GM13976 (cell line): ENCODE data around the gene YTHDF2.
"Not testable (repeated sequence)": the region's sequence is repeated elsewhere in the genome, so short reads cannot be mapped to it uniquely, and the experiment has no call there.

Source experiments
- DNase-seq: peaks from one replicate; pipeline ENCODE4 v3.0.0; 2012; ENCODE audit warnings: low spot score
- in situ Hi-C: fragments of 300-500 bp; cut with MboI; formaldehyde crosslinking; loops from one replicate; pipeline ENCODE4 v1.12.0; 2022; ENCODE audit warnings: low sequenced_read_pairs, mixed read lengths, inconsistent platforms; ENCODE audit not compliant: unreplicated experiment
- TF ChIP-seq, protein P1 (sequence below): IDR thresholded peaks from 2 replicates; pipeline ENCODE4 v1.5.1; 2012; ENCODE audit warnings: borderline replicate concordance, mild to moderate bottlenecking; ENCODE audit not compliant: insufficient read depth; ENCODE audit errors: extremely low read depth, missing control alignments, control extremely low read depth

YTHDF2 gene

DNA sequence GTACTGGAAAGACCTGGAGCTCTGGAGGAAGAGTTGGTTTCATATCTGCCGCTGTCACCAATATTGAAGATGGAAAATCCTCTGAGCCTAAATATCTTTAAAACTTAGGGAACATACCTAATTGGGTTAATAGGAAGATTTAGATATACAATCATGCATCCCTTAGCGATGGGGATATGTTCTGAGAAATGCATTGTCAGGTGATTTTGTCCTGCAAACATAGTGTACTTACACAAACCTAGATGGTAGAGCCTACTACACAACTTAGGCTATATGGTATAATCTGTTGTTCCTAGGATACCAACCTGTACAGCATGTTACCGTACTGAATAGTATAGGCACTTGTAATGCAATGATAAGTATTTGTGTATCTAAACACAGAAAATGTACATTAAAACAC lies 22.5 kb downstream of the YTHDF2 start:
- TF ChIP-seq, protein P1, sequence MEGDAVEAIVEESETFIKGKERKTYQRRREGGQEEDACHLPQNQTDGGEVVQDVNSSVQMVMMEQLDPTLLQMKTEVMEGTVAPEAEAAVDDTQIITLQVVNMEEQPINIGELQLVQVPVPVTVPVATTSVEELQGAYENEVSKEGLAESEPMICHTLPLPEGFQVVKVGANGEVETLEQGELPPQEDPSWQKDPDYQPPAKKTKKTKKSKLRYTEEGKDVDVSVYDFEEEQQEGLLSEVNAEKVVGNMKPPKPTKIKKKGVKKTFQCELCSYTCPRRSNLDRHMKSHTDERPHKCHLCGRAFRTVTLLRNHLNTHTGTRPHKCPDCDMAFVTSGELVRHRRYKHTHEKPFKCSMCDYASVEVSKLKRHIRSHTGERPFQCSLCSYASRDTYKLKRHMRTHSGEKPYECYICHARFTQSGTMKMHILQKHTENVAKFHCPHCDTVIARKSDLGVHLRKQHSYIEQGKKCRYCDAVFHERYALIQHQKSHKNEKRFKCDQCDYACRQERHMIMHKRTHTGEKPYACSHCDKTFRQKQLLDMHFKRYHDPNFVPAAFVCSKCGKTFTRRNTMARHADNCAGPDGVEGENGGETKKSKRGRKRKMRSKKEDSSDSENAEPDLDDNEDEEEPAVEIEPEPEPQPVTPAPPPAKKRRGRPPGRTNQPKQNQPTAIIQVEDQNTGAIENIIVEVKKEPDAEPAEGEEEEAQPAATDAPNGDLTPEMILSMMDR: no peak
- no peak for DNase-seq
- in situ Hi-C loops: no loop called here

DNA sequence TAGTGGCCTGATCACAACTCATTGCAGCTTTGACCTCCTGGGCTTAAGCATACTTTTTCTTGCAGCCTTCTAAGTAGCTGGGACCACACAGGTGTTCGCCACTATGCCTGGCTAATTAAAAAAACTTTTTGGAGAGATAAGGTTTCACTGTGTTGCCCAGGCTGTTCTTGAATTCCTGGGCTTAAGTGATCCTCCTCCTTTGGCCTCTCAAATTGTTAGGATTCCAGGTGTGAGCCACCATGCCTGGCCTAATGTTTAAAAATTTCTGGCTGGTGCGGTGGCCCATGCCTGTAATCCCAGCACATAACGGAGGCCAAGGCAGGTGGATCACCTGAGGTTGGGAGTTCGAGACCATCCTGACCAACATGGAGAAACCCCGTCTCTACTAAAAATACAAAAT lies 24.4 kb downstream of the YTHDF2 start:
- DNase-seq: no peak
- TF ChIP-seq, protein P1: no peak
- in situ Hi-C loops: no loop called here

DNA sequence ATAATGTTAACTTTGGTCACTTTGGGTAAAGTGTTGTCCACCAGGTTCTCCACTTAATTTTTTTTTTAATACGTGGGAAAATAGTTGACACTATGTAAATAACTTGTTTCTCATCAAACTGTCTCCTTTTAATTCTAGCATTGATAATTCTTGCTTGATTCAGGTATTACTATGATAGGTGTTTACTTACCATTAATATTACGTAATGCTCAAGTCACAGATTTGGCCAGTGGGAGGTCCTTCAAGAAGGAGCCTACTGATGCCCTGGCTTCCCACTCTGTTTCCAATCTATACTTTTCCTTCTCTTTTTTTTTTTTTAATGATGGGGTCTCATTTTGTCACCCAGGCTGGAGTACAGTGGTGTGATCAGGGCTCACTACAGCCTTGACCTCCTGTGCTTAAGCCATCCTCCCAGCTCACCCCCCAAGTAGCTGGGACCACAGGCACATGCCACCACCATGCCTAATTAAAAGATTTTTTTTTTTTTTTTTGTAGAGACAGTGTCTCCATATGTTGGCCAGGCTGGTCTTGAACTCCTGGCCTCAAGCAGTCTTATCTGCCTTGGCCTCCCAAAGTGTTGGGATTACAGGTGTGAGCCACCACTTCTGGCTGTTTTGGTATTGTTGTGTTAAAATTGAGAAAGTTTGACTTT lies 29.9 kb downstream of the YTHDF2 start:
- TF ChIP-seq, protein P1: no peak
- DNase-seq: no peak
- in situ Hi-C loops: no loop called here

DNA sequence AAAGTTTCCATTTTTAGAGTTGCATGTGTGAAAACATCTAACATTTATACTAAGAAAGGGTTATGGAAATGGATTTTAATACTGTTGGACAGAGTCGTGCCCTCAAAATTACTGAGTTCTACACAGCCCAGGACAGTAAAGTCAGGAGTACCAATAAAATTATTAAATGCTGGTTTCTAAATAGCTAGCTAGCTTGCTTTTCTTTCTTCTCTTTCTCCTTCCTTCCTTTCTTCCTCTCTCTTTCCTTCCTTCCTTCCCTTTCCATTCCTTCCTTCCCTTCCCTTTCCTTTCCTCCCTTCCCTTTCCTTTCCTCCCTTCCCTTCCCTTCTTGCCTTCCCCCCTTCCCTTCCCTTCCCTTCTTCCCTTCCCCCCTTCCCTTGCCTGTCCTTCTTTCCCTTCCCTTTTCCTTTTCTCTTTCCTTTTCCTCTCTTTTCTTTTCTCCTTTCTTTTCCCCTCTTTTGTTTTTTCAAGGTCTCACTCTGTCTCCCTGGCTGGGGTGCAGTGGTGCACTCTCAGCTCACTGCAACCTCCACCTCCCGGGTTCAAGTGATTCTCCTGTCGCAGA lies 33.9 kb downstream of the YTHDF2 start:
- in situ Hi-C loops: no loop called here
- no peak for DNase-seq
- TF ChIP-seq, protein P1: no peak

DNA sequence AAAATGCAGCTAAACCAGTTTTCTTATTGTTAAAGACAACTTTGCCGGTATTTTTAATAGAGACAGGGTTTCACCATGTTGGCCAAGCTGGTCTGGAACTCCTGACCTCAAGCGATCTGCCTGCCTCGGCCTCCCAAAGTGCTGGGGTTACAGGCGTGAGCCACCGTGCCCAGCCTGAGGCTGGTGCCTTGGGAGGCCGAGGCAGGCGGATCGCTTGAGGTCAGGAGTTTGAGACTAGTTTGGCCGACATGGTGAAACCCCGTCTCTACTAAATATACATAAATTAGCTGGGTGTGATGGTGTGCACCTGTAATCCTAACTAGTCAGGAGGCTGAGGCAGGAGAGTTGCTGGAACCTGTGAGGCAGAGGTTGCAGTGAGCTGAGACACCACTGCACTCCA lies 35.2 kb downstream of the YTHDF2 start:
- DNase-seq, in situ Hi-C loops: not testable (repeated sequence)

DNA sequence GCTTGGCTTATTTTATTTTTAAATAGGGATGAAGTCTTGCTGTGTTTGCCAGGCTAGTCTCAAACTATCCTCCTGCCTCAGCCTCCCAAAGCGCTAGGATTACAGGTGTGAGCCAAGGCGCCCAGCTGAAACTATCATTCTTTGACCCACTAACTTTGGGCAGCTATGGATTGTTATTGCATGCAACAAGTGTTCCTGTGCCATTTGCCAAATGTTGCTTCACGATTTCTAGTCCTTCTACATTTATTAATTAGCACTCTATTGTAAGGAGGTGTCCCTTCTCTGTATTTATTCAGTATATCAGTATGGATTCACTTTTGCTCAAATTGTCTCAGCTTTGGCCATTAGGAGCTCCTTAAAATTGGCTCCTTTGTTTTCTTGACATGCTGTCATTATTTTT lies 36.4 kb downstream of the YTHDF2 start:
- in situ Hi-C loops: no loop called here
- TF ChIP-seq, protein P1: no peak
- DNase-seq: no peak

DNA sequence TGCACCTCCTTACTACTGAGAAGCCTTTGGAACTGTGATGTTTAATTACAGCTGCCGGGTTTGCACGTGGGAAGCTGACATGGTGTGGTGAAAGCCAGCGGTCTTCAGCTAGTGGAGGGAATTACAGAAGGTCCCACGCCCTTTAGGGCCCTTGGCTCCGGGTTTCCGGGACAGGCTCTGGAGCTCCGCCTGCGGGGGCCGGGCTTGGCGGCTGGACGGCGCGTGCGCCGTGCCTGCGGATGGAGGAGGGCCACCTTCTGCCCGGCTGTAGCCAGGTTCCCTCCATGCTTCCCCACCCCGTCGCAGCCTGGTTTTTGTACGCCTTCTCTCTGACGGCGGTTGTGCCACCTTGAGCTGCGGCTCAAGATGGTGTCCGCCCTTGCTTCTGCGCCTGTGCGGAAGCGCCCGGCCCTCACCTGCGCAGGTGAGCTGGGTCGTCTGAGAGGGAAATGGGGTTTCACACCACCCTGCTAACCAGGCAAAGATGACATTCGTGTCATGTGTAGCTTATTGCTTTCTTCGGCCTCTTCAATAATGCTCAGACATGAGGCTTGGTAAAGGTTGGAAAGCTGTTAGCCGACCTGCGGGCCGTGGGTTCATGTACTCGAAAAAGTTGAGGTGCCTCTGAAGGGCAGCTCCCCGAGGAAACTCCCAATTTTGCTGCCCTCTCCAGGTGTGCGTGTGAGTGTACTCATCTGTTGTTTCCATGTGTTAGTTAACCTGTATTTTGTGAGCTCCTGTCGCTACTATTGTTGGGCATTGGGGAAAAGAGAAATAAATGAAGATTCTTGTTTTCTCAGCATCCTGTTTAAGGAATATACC lies 38.6 kb downstream of the YTHDF2 start:
- in situ Hi-C loops: no loop called here
- DNase-seq: peak; percentile 86
- TF ChIP-seq, protein P1: no peak
